BLaER1 treated with 17β-estradiol and CSF1 and Interleukin-3, amounts not matched to agents 10 nM and 100 nM (cell line): ENCODE measurements around the gene ARHGEF37.

Experiments
- H3K27ac ChIP-seq, 11 experiments: shearing (Covaris generic); formaldehyde crosslinking; 2 replicates each; pipeline ENCODE4 v1.8.1; 2022
- H3K27me3 ChIP-seq, 11 experiments: shearing (Covaris generic); formaldehyde crosslinking; 2 replicates each; pipeline ENCODE4 v1.8.1; 2022
- H3K36me3 ChIP-seq, 11 experiments: shearing (Covaris generic); formaldehyde crosslinking; 2 replicates each; pipeline ENCODE4 v1.8.1; 2022
- H3K4me1 ChIP-seq, 10 experiments: shearing (Covaris generic); formaldehyde crosslinking; 2 replicates each; pipeline ENCODE4 v1.8.1; 2022
- H3K4me2 ChIP-seq, 11 experiments: shearing (Covaris generic); formaldehyde crosslinking; 2 replicates each; pipeline ENCODE4 v1.8.1; 2022
- H3K4me3 ChIP-seq, 10 experiments: shearing (Covaris generic); formaldehyde crosslinking; 2 replicates each; pipeline ENCODE4 v1.8.1; 2022
- H3K9ac ChIP-seq, 11 experiments: shearing (Covaris generic); formaldehyde crosslinking; 2 replicates each; pipeline ENCODE4 v1.8.1; 2022
- H3K9me3 ChIP-seq, 11 experiments: shearing (Covaris generic); formaldehyde crosslinking; replicated peaks in 1 of 11; 2 replicates each; pipeline ENCODE4 v1.8.1; 2022
- H4K20me1 ChIP-seq, 11 experiments: shearing (Covaris generic); formaldehyde crosslinking; 2 replicates each; pipeline ENCODE4 v1.8.1; 2022
- Cebpa-rat ChIP-seq, 11 experiments: shearing (Covaris generic); IDR thresholded peaks; 2 replicates each; pipeline ENCODE4 v1.8.1; 2022

The ARHGEF37 gene

DNA sequence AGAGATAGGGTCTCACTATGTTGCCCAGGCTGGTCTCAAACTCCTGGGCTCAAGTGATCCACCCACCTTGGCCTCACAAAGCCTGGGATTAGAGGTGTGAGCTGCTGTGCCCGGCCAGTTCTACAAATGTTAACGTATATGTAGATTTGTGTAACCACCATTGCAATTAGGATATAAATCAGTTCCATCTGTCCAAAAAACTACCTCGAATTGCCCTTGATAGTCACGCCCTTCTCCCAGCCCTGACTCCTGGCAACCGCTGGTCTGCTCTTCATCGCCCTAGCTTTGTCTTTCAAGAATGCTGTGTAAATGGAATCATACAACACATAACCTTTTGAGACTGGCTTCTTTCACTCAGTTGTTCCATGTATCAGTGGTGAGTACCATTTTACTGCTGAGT, 102.7 kb downstream of the ARHGEF37 start:
- H3K9ac ChIP-seq, result peak overlapping the region in 1 of 11 experiments; percentile 5; a peak in 2 of 22 replicates
- no peaks in the 10 kb centered on the region for H3K36me3 ChIP-seq
- TF ChIP-seq Cebpa-rat (IDR thresholded peaks at IDR 0.05), result no peak
- no peaks in the 10 kb centered on the region for H3K27me3 ChIP-seq
- H3K4me3 ChIP-seq, result no peak overlapping the region
- H3K4me2 ChIP-seq, result peak overlapping the region; percentile 77 to 94 (median 83); a peak in 21 of 22 replicates
- H3K9me3 ChIP-seq, result peaks cover 0 to 5% (median 0%) of the 10 kb centered on the region in 11 experiments; a peak in 1 of 22 replicates
- no peaks in the 10 kb centered on the region for H4K20me1 ChIP-seq
- H3K27ac ChIP-seq, result peak overlapping the region in 8 of 11 experiments; percentile 80 to 95 (median 88); a peak in 16 of 22 replicates
- peaks cover 67 to 100% (median 97%) of the 10 kb centered on the region in 10 experiments for H3K4me1 ChIP-seq

DNA sequence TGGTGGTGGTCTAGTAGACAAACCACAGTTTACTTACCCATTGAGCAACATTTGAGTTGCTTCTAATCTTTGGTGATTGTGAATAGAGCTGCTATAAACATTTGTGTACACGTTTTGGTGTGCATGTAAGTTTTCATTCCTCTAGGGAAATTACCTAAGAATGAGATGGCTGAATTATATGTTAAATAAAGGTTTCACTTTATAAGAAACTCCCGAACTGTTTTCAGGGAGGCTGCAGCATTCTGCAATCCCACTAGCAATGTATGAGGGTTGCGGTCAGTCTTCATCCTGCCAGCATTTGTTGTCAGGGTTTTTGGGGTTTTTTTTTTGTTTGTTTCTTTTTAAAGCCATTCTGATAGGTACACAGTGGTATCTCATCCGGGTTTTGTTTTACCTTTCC, 103.1 kb downstream of the ARHGEF37 start:
- Histone ChIP-seq H3K4me1 (peaks cover 67 to 100% (median 97%) of the 10 kb centered on the region in 10 experiments), H3K4me2 (peak overlapping the region in 10 of 11 experiments; percentile 77 to 94 (median 84); a peak in 19 of 22 replicates), H3K9me3 (peaks cover 0 to 5% (median 0%) of the 10 kb centered on the region in 11 experiments; a peak in 1 of 22 replicates), H3K4me3 (no peak overlapping the region), H3K9ac (peak overlapping the region in 1 of 11 experiments; percentile 2; a peak in 2 of 22 replicates), H4K20me1 (no peaks in the 10 kb centered on the region), H3K27ac (peak overlapping the region in 8 of 11 experiments; percentile 80 to 95 (median 88); a peak in 16 of 22 replicates), H3K27me3 (no peaks in the 10 kb centered on the region), H3K36me3 (no peaks in the 10 kb centered on the region)
- TF ChIP-seq Cebpa-rat (IDR thresholded peaks at IDR 0.05), result no peak
